ENCODE results near the gene FOXJ1.

Gene FOXJ1

GRCh38 chr17:76148015-76148326, 6.9 kb upstream of the FOXJ1 start:
- Histone ChIP-seq H3K4ac (ENCODE audit: low read depth, low read length) (no peak overlapping the region), H2BK12ac (ENCODE audit: low read length) (no peak overlapping the region), H2BK120ac (ENCODE audit: insufficient read depth, low read length, poor library complexity) (no peak overlapping the region), H3K9ac (ENCODE audit: low read length) (no peak overlapping the region), H2AK5ac (ENCODE audit: low read length) (no peak overlapping the region), H4K12ac (ENCODE audit: low read depth, low read length) (no peak overlapping the region), H3K14ac (ENCODE audit: low read length) (no peak overlapping the region), H3K27me3 (ENCODE audit: insufficient read depth, low read length) (no peaks in the 10 kb centered on the region), H2AFZ (ENCODE audit: insufficient read depth, low read length, poor library complexity) (no peak overlapping the region), H4K91ac (ENCODE audit: low read depth, low read length) (no peak overlapping the region), H3K9me3 (ENCODE audit: insufficient read depth, low read depth, low read length) (no peaks in the 10 kb centered on the region), H3K18ac (ENCODE audit: low read length) (no peak overlapping the region), H3K27ac (ENCODE audit: low read depth, low read length) (no peak overlapping the region), H3K4me2 (ENCODE audit: low read length) (no peak overlapping the region), H3K23ac (ENCODE audit: low read length) (no peak overlapping the region), H2BK5ac (ENCODE audit: low read depth, low read length, poor library complexity) (no peak overlapping the region), H3K36me3 (ENCODE audit: control insufficient read depth in 1 of 2, insufficient read depth in 2 of 2, low read length in 2 of 2) (no peaks in the 10 kb centered on the region), H3K4me1 (ENCODE audit: control insufficient read depth in 1 of 2, insufficient read depth in 2 of 2, low read length in 2 of 2) (no peaks in the 10 kb centered on the region), H3K79me2 (ENCODE audit: control insufficient read depth, insufficient read depth, low read length, poor library complexity) (no peaks in the 10 kb centered on the region), H3K4me3 (ENCODE audit: low read depth, low read length) (no peak overlapping the region), H4K8ac (ENCODE audit: low read depth, low read length) (no peak overlapping the region), H3K79me1 (ENCODE audit: low read length) (no peaks in the 10 kb centered on the region)
- WGBS (ENCODE audit: extremely low coverage, insufficient coverage, insufficient read length) = no CpG with 5 or more reads among the region's 1 CpG
- no peak for DNase-seq

GRCh38 chr17:76147211-76148014, 6.4 kb upstream of the FOXJ1 start:
- H3K79me2 ChIP-seq (ENCODE audit: control insufficient read depth, insufficient read depth, low read length, poor library complexity) = no peaks in the 10 kb centered on the region
- no peak overlapping the region for H4K12ac ChIP-seq (ENCODE audit: low read depth, low read length)
- no peak overlapping the region for H3K27ac ChIP-seq (ENCODE audit: low read depth, low read length)
- H3K36me3 ChIP-seq (ENCODE audit: control insufficient read depth in 1 of 2, insufficient read depth in 2 of 2, low read length in 2 of 2) = no peaks in the 10 kb centered on the region
- no peak overlapping the region for H3K23ac ChIP-seq (ENCODE audit: low read length)
- WGBS (ENCODE audit: extremely low coverage, insufficient coverage, insufficient read length) = no CpG with 5 or more reads among the region's 13 CpGs
- no peak overlapping the region for H2BK120ac ChIP-seq (ENCODE audit: insufficient read depth, low read length, poor library complexity)
- no peak overlapping the region for H4K91ac ChIP-seq (ENCODE audit: low read depth, low read length)
- H3K4me1 ChIP-seq (ENCODE audit: control insufficient read depth in 1 of 2, insufficient read depth in 2 of 2, low read length in 2 of 2) = no peaks in the 10 kb centered on the region
- peak in 1 of 2 donors; percentile 54 for DNase-seq
- peaks cover 3% of the 10 kb centered on the region for H3K27me3 ChIP-seq (ENCODE audit: insufficient read depth, low read length)
- H3K9ac ChIP-seq (ENCODE audit: low read length) = no peak overlapping the region
- no peak overlapping the region for H3K4me3 ChIP-seq (ENCODE audit: low read depth, low read length)
- H2BK5ac ChIP-seq (ENCODE audit: low read depth, low read length, poor library complexity) = no peak overlapping the region
- no peak overlapping the region for H3K18ac ChIP-seq (ENCODE audit: low read length)
- no peaks in the 10 kb centered on the region for H3K9me3 ChIP-seq (ENCODE audit: insufficient read depth, low read depth, low read length)
- no peak overlapping the region for H3K4me2 ChIP-seq (ENCODE audit: low read length)
- H2AK5ac ChIP-seq (ENCODE audit: low read length) = no peak overlapping the region
- H4K8ac ChIP-seq (ENCODE audit: low read depth, low read length) = no peak overlapping the region
- no peak overlapping the region for H3K4ac ChIP-seq (ENCODE audit: low read depth, low read length)
- no peak overlapping the region for H3K14ac ChIP-seq (ENCODE audit: low read length)
- H3K79me1 ChIP-seq (ENCODE audit: low read length) = no peaks in the 10 kb centered on the region
- no peak overlapping the region for H2BK12ac ChIP-seq (ENCODE audit: low read length)
- no peak overlapping the region for H2AFZ ChIP-seq (ENCODE audit: insufficient read depth, low read length, poor library complexity)

DNA sequence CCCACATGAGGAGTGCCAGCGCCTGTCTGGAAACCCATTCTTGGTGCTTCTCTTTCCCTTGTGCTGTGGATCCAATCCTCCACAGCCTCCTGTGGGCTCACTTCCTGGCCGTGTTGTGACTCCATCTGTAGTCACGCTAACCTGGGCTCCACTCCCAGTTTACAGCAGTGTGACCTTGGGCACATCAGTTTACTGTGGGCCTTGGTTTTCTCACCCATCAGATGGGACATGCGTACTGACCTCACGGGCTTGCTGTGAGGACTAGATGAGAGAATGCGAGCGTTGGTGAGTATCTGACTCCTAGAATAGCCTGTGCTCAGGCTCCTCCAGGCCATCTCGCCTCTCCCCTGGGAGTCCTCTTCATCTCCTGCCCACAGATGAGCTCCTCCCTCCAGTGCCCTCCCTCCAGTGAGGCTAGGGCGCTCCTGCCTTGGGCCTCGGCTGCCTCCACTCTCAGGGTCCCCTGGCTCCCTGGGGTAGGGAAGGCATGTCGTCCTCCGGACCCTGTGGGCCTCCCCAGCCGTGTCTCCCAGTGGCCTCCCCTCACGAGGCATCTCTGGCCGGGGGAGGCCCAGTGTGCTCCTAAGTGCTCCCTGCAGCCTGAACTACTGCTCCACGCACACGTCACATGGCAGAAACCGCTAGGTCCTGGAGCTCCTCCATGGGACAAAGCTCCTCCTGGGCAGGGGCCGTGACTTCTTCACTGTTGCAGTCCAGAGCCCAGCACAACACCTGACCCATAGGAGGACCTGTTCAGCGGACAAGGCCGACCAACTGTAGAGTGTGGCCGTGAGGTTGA, 5.2 kb upstream of the FOXJ1 start:
- H2BK12ac ChIP-seq (ENCODE audit: low read length) = no peak overlapping the region

DNA sequence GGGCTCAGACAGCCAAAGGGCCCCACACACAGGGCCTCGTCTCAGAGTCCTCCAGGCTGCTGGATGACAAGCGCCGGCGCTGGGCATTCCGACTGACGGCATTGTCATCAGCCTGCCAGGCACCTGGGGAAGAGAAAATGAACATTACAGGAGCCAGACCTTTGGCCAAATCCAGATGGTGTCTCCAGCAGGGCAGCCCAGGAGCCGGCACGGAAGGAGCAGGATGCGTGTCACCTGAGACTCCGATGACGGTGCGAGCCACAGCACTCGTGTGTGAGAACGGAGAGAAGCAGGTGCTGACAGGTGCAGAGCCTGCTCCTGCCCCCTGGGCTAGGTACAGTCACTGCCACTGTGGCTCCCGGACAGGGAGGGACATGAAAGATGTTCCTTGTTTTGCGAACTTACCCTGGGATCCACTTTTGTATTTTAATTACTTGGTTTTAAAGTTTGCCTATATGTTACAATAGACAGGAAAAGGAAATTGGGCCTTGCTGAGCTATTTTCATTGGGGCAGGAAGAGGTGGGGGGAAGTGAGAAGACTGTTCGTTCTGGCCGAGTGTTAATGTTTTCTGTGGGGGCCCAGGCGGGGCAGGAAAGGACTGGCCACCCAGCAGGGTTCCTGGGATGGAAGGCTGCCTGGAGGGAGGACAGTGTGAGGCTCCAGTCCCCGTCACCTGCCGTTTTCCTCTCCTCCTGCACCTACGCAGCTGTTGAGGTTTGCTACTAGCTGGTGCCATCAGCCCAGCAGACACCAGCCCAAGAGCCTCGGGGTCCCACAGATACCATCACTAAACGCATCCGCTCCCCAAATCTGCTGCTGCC, 4.4 kb upstream of the FOXJ1 start:
- Histone ChIP-seq H2BK12ac (ENCODE audit: low read length) (no peak overlapping the region), H3K36me3 (ENCODE audit: control insufficient read depth in 1 of 2, insufficient read depth in 2 of 2, low read length in 2 of 2) (no peaks in the 10 kb centered on the region), H4K12ac (ENCODE audit: low read depth, low read length) (no peak overlapping the region), H3K4me2 (ENCODE audit: low read length) (no peak overlapping the region), H2BK5ac (ENCODE audit: low read depth, low read length, poor library complexity) (no peak overlapping the region), H3K4me3 (ENCODE audit: low read depth, low read length) (no peak overlapping the region), H3K27ac (ENCODE audit: low read depth, low read length) (no peak overlapping the region), H3K79me2 (ENCODE audit: control insufficient read depth, insufficient read depth, low read length, poor library complexity) (no peaks in the 10 kb centered on the region), H3K9me3 (ENCODE audit: insufficient read depth, low read depth, low read length) (peaks cover 2% of the 10 kb centered on the region), H3K9ac (ENCODE audit: low read length) (no peak overlapping the region), H3K27me3 (ENCODE audit: insufficient read depth, low read length) (peaks cover 14% of the 10 kb centered on the region), H3K18ac (ENCODE audit: low read length) (no peak overlapping the region), H3K23ac (ENCODE audit: low read length) (no peak overlapping the region), H3K14ac (ENCODE audit: low read length) (no peak overlapping the region), H2AK5ac (ENCODE audit: low read length) (no peak overlapping the region), H2BK120ac (ENCODE audit: insufficient read depth, low read length, poor library complexity) (no peak overlapping the region), H3K4ac (ENCODE audit: low read depth, low read length) (no peak overlapping the region), H3K4me1 (ENCODE audit: control insufficient read depth in 1 of 2, insufficient read depth in 2 of 2, low read length in 2 of 2) (peaks cover 5 to 8% of the 10 kb centered on the region in 2 experiments), H4K8ac (ENCODE audit: low read depth, low read length) (no peak overlapping the region), H4K91ac (ENCODE audit: low read depth, low read length) (no peak overlapping the region), H3K79me1 (ENCODE audit: low read length) (no peaks in the 10 kb centered on the region), H2AFZ (ENCODE audit: insufficient read depth, low read length, poor library complexity) (no peak overlapping the region)
- no peak for DNase-seq
- WGBS (ENCODE audit: extremely low coverage, insufficient coverage, insufficient read length) = no CpG with 5 or more reads among the region's 25 CpGs

More for the DNA sequence above, 5.2 kb upstream of the FOXJ1 start:
- Histone ChIP-seq H3K9me3 (ENCODE audit: insufficient read depth, low read depth, low read length) (no peaks in the 10 kb centered on the region), H3K36me3 (ENCODE audit: control insufficient read depth in 1 of 2, insufficient read depth in 2 of 2, low read length in 2 of 2) (no peaks in the 10 kb centered on the region), H2AK5ac (ENCODE audit: low read length) (no peak overlapping the region), H3K4me2 (ENCODE audit: low read length) (no peak overlapping the region), H3K79me1 (ENCODE audit: low read length) (no peaks in the 10 kb centered on the region), H4K12ac (ENCODE audit: low read depth, low read length) (no peak overlapping the region), H2BK5ac (ENCODE audit: low read depth, low read length, poor library complexity) (no peak overlapping the region), H3K23ac (ENCODE audit: low read length) (no peak overlapping the region), H4K8ac (ENCODE audit: low read depth, low read length) (no peak overlapping the region), H3K27ac (ENCODE audit: low read depth, low read length) (no peak overlapping the region), H2BK120ac (ENCODE audit: insufficient read depth, low read length, poor library complexity) (no peak overlapping the region), H3K14ac (ENCODE audit: low read length) (no peak overlapping the region), H3K4me1 (ENCODE audit: control insufficient read depth in 1 of 2, insufficient read depth in 2 of 2, low read length in 2 of 2) (peaks cover 5% of the 10 kb centered on the region in 2 experiments), H3K18ac (ENCODE audit: low read length) (no peak overlapping the region), H3K9ac (ENCODE audit: low read length) (no peak overlapping the region), H2AFZ (ENCODE audit: insufficient read depth, low read length, poor library complexity) (no peak overlapping the region), H3K4ac (ENCODE audit: low read depth, low read length) (no peak overlapping the region), H3K4me3 (ENCODE audit: low read depth, low read length) (no peak overlapping the region), H3K79me2 (ENCODE audit: control insufficient read depth, insufficient read depth, low read length, poor library complexity) (no peaks in the 10 kb centered on the region), H3K27me3 (ENCODE audit: insufficient read depth, low read length) (peaks cover 9% of the 10 kb centered on the region), H4K91ac (ENCODE audit: low read depth, low read length) (no peak overlapping the region)
- no peak for DNase-seq
- WGBS (ENCODE audit: extremely low coverage, insufficient coverage, insufficient read length) = no CpG with 5 or more reads among the region's 22 CpGs
